Measurements from ENCODE around the gene EVC.

DNA sequence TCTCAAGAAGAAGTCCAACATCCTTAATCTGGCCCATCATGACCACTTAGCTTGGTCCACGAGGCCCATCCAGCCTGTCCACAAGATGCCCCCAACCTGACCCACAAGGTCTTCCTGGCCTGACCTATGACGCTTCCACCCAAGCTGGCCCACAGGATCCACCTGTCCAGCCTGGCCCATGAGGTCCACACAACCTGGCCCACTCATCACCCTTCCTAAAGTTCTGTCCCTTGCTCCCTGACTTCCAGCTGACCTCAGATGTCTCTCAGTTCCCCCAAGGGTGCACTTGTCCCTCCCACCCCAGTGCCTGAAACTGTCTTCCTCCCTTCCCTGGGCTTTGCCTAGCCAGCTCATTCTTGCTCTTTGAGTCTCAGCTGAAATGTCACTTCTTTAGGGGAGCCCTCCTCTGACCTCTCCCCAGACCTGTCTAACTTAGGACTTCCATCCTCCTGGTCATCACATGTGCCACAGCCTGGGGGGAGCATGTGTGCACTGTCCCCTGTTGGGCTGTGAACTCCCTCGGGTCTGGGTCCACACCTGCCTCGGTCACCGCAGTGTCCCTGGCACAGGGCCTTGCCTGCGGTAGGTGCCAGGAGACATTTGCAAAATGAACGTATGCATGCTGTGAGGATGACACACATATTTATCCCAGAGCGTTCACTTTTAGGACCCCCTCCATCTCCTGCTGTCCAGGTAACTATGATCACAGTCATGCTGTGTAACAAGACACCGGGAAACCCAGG lies 61.7 kb downstream of the EVC start:
- TF ChIP-seq, protein P1, sequence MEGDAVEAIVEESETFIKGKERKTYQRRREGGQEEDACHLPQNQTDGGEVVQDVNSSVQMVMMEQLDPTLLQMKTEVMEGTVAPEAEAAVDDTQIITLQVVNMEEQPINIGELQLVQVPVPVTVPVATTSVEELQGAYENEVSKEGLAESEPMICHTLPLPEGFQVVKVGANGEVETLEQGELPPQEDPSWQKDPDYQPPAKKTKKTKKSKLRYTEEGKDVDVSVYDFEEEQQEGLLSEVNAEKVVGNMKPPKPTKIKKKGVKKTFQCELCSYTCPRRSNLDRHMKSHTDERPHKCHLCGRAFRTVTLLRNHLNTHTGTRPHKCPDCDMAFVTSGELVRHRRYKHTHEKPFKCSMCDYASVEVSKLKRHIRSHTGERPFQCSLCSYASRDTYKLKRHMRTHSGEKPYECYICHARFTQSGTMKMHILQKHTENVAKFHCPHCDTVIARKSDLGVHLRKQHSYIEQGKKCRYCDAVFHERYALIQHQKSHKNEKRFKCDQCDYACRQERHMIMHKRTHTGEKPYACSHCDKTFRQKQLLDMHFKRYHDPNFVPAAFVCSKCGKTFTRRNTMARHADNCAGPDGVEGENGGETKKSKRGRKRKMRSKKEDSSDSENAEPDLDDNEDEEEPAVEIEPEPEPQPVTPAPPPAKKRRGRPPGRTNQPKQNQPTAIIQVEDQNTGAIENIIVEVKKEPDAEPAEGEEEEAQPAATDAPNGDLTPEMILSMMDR (IDR thresholded peaks at IDR 0.05): no peak
- no peak for TF ChIP-seq POLR2A (IDR thresholded peaks at IDR 0.05)
